ENCODE data around the gene GABRG3.

Gene GABRG3

DNA sequence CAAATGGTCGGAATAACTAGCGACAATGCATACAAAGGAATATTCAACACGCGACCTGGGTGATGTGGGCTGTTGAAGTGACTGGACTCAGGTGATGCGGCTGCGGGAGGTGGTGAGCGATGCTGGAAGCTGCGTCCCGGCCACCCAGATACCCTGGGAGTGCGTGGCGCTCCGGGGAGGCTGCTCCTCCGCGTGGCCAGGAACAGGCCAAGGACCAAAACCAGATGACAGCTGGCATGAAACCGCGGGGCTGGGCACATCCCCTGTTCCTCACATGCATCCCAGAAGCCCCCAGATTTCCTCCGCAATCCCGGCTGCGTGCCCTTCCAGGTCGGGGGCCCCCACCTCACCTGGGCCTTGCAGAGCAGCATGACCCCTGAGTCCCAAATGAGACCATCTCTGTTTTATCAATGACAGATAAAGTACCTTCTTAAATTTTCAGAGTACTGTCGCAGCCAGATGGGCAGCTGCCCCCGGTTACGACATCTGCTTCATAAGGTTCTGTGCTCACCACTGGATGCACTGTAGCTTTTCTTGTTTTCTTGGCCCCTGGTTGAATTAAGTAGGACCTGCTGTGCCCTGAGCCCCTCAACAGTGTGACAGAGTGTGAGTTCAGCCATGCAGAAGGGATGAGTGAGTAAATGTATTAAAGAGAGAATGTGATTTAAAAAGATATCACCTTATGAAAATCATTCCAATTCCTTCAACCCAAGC is 278.2 kb downstream of the GABRG3 start:
- no peak for DNase-seq (ENCODE audit: low read depth)
- H3K4me3 ChIP-seq (ENCODE audit: low read depth, low read length), result no peak overlapping the region
- no peak for TF ChIP-seq CTCF (IDR thresholded peaks at IDR 0.05; ENCODE audit: insufficient read depth, low read depth, low read length, missing control alignments)

DNA sequence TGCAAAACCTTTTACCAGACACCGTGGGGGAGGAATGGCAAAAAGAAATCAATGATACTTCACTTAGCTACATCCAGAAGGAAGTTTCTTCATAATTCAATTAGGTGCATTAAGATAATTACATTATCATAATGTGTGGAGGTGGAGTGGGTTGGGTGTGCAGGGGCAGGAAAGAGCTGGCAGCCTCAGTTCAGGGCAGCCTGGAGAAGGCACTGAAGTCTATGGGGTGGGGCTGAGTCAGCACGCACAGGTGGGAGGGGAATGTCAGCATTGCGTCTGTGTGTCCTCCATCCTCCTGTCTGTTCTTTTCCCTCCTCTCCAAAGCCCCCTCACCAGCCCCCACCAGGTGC is 278.8 kb downstream of the GABRG3 start:
- no peak overlapping the region for H3K4me3 ChIP-seq (ENCODE audit: low read depth, low read length)
- DNase-seq (ENCODE audit: low read depth), result no peak
- no peak for TF ChIP-seq CTCF (IDR thresholded peaks at IDR 0.05; ENCODE audit: insufficient read depth, low read depth, low read length, missing control alignments)

DNA sequence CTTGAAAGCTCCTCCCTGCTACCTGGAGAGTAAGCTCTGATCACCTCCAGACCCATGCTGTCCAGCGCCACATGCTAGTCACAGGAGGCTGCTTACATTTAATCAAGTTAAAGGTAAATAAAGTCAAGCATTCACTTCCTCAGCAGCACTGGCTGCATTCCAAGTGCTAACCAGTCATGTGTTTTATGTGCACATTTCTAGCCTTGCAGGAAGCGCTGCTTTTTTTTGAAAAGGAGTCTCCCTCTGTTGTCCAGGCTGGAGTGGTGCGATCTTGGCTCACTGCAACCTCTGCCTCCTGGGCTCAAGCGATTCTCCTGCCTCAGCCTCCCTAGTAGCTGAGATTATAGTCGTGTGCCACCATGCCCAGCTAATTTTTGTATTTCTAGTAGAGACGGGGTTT is 279.2 kb downstream of the GABRG3 start:
- DNase-seq (ENCODE audit: low read depth), result no peak
- TF ChIP-seq CTCF (IDR thresholded peaks at IDR 0.05; ENCODE audit: insufficient read depth, low read depth, low read length, missing control alignments), result no peak

GRCh38 chr15:27254055-27254454 is 283.1 kb downstream of the GABRG3 start:
- no peak overlapping the region for H3K4me3 ChIP-seq (ENCODE audit: low read depth, low read length)
- no peak for TF ChIP-seq CTCF (IDR thresholded peaks at IDR 0.05; ENCODE audit: insufficient read depth, low read depth, low read length, missing control alignments)
- DNase-seq (ENCODE audit: low read depth), result no peak

More for the DNA sequence above, 279.2 kb downstream of the GABRG3 start:
- no peak overlapping the region for H3K4me3 ChIP-seq (ENCODE audit: low read depth, low read length)

DNA sequence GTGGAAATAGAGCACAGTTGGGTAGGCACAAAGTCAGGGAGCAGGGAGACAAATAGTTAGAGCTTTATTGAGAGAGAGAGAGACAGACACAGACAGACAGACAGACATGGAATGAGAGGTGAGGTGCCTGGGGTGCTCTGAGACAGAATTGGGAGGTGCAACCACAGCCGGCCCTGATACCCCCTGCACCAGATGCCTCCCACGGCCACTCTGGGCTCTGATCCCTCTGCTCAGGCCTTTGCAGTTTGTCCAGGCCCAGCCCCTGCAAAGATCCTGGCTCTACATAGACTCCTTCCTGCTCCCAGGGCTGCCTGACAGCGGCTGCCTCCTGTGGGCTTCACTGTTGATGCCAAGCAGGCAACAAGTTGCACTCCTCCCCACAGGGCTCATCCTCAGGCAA is 283.8 kb downstream of the GABRG3 start:
- no peak overlapping the region for H3K4me3 ChIP-seq (ENCODE audit: low read depth, low read length)
- DNase-seq (ENCODE audit: low read depth), result no peak
- no peak for TF ChIP-seq CTCF (IDR thresholded peaks at IDR 0.05; ENCODE audit: insufficient read depth, low read depth, low read length, missing control alignments)

GRCh38 chr15:27256446-27256845 is 285.5 kb downstream of the GABRG3 start:
- H3K4me3 ChIP-seq (ENCODE audit: low read depth, low read length), result no peak overlapping the region
- no peak for TF ChIP-seq CTCF (IDR thresholded peaks at IDR 0.05; ENCODE audit: insufficient read depth, low read depth, low read length, missing control alignments)
- no peak for DNase-seq (ENCODE audit: low read depth)

GRCh38 chr15:27258287-27258686 is 287.3 kb downstream of the GABRG3 start:
- H3K4me3 ChIP-seq (ENCODE audit: low read depth, low read length), result no peak overlapping the region
- no peak for TF ChIP-seq CTCF (IDR thresholded peaks at IDR 0.05; ENCODE audit: insufficient read depth, low read depth, low read length, missing control alignments)
- DNase-seq (ENCODE audit: low read depth), result no peak

All from GM12865 (cell line).